Gastroesophageal sphincter (tissue), 3 donors: ENCODE data around the gene GRB14.
"Not testable (repeated sequence)": the region's sequence is repeated elsewhere in the genome, so short reads cannot be mapped to it uniquely, and the experiment has no call there.

Experiments
- EP300 ChIP-seq: sonication (generic); formaldehyde crosslinking; IDR thresholded peaks from one replicate; pipeline ENCODE4 v1.6.1; 2017; ENCODE audit warnings: antibody characterized with exemption, mild to moderate bottlenecking
- POLR2A ChIP-seq, 2 donors: fragments of 450-650 bp; IDR thresholded peaks; one replicate each; pipeline ENCODE4 v1.6.1; 2017; ENCODE audit warnings: antibody characterized with exemption in 2 of 2, mild to moderate bottlenecking in 2 of 2, moderate library complexity in 1 of 2
- POLR2AphosphoS5 ChIP-seq: sonication (generic); formaldehyde crosslinking; IDR thresholded peaks from one replicate; pipeline ENCODE4 v1.6.1; 2017; ENCODE audit warnings: antibody characterized with exemption
- TF ChIP-seq, protein P1 (sequence below), 4 experiments: fragments of 200-600 bp in 2 of 4; fragments of 450-650 bp in 2 of 4; sonication (generic) in 1 of 4; IDR thresholded peaks; one replicate each; pipeline ENCODE4 v1.5.1; 2017 to 2019; ENCODE audit warnings: antibody characterized with exemption in 4 of 4, mild to moderate bottlenecking in 2 of 4, moderate library complexity in 2 of 4

DNA sequence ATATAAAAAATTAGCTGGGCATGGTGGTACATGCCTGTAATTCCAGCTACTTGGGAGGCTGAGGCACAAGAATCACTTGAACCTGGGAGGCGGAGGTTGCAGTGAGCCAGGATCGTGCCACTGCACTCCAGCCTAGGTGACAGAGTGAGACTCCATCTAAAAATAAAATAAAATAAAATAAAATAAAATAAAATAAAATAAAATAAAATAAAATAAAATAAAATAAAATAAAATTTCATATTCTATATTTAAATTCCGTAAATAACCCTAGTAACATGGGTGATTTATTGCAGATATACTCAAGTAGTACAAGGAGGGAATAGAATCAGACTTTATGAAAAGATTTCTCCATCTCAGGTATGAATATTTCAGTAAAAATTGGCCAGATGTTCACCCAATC, 71.6 kb downstream of the GRB14 start:
- not testable (repeated sequence) for TF ChIP-seq POLR2A (IDR thresholded peaks at IDR 0.05); EP300; POLR2AphosphoS5
- TF ChIP-seq, protein P1, sequence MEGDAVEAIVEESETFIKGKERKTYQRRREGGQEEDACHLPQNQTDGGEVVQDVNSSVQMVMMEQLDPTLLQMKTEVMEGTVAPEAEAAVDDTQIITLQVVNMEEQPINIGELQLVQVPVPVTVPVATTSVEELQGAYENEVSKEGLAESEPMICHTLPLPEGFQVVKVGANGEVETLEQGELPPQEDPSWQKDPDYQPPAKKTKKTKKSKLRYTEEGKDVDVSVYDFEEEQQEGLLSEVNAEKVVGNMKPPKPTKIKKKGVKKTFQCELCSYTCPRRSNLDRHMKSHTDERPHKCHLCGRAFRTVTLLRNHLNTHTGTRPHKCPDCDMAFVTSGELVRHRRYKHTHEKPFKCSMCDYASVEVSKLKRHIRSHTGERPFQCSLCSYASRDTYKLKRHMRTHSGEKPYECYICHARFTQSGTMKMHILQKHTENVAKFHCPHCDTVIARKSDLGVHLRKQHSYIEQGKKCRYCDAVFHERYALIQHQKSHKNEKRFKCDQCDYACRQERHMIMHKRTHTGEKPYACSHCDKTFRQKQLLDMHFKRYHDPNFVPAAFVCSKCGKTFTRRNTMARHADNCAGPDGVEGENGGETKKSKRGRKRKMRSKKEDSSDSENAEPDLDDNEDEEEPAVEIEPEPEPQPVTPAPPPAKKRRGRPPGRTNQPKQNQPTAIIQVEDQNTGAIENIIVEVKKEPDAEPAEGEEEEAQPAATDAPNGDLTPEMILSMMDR (IDR thresholded peaks at IDR 0.05), result not testable (repeated sequence)
